ENCODE results near the gene FAM162B.
"Not testable (repeated sequence)": the region's sequence is repeated elsewhere in the genome, so short reads cannot be mapped to it uniquely, and the experiment has no call there.

FAM162B gene

DNA sequence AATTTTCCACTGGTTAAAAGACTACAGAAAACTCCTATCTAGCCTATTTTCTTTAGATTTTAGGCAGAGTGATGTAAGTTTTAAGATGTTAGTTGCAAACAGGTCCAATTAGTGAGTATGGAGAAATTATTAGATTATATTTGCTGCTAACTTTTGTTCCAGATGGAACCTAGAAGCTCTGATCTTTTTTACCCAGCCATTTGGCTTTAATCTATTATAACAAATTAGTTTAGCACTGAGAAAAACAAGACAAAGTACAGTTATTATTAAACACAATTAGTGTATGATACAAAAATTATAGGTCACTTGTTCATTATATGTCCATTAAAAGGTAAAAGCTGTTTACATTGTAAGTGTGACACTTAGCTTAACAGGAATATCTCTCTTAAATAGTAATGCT is 2.5 kb downstream of the FAM162B start:
- no peak for DNase-seq (ENCODE audit: low spot score)

DNA sequence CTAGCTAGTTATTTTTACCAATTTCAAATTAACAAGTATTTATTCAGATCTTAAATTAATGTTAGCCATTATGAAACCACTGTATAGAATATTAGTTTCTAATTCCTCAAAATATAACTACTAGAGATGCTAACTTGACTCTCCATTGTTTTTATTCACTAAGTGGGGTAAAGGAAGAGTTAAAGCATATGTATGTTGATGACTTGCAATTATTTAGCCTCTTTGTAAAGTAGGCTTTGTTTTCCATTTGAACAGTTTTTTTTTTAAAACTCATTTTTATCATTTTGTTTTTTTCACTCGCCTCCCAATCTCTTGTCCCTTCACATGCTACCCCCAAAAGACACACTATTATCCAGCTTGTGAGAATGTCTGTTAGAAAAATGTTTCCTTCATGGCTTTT is 3.3 kb downstream of the FAM162B start:
- DNase-seq (ENCODE audit: low spot score) = no peak
- TF ChIP-seq, protein P1, sequence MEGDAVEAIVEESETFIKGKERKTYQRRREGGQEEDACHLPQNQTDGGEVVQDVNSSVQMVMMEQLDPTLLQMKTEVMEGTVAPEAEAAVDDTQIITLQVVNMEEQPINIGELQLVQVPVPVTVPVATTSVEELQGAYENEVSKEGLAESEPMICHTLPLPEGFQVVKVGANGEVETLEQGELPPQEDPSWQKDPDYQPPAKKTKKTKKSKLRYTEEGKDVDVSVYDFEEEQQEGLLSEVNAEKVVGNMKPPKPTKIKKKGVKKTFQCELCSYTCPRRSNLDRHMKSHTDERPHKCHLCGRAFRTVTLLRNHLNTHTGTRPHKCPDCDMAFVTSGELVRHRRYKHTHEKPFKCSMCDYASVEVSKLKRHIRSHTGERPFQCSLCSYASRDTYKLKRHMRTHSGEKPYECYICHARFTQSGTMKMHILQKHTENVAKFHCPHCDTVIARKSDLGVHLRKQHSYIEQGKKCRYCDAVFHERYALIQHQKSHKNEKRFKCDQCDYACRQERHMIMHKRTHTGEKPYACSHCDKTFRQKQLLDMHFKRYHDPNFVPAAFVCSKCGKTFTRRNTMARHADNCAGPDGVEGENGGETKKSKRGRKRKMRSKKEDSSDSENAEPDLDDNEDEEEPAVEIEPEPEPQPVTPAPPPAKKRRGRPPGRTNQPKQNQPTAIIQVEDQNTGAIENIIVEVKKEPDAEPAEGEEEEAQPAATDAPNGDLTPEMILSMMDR (IDR thresholded peaks at IDR 0.05; ENCODE audit: extremely low read depth, missing control alignments) = no peak

More for the DNA sequence above, 2.5 kb downstream of the FAM162B start:
- TF ChIP-seq, protein P1 (IDR thresholded peaks at IDR 0.05; ENCODE audit: extremely low read depth, missing control alignments) = no peak

DNA sequence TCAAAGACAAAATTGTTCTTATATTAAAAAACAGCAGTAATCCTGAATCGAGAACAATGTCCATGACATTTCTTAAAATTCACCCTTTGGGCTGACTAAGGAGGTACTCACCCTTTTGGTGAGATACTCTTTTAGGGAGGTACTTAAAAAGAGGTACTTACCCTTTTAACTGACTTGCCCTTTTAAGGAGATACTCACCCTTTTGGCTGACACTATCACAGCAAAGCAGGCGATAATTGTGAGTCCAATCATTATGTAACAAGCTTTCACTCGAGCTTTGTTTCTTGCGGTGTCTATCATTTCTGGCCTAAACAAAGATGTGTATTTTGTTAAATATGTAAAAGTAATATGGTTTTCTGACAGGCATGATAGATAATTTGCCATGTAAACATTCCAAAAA is 3.7 kb downstream of the FAM162B start:
- TF ChIP-seq, protein P1 (IDR thresholded peaks at IDR 0.05; ENCODE audit: extremely low read depth, missing control alignments) = no peak
- DNase-seq (ENCODE audit: low spot score) = no peak

DNA sequence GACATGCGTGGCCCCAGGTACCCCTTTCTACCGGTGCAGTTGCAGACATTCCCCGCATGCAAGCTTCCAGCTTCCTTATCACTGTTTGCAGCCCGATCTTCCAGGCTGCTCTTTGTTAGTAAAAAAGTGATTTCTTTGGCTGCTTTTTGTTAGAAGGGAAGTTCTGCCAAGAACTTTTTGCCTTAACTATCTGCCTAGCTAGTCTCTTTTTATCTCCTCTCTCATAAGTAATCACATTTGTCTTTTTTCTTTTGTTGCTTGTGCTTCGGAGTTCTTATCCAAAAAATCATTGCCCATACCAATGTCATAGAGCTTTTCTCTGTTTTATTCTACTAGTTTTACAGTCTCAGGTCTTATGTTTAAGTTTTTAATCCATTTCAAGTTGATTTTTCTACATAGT is 20.3 kb downstream of the FAM162B start:
- TF ChIP-seq, protein P1 (IDR thresholded peaks at IDR 0.05; ENCODE audit: extremely low read depth, missing control alignments) = no peak
- no peak for DNase-seq (ENCODE audit: low spot score)

DNA sequence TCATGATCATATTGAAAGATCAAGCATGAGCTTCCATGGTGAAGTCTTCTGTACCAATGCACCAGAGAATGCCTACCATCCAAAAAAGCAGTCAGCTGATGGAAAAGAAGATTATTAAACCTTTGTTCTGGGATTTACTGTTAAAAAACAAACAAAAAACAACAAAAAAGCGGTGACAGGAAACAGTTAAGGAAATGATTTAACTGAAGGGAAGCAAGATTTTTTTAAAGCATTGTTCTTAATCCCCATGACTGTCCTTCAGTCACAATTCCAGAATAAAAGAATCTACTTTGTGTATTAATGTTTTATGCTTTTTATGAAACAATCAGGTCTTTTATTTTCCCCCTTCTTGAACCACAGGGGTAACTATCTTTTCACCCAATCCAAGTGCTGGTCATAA is 23.9 kb downstream of the FAM162B start:
- DNase-seq (ENCODE audit: low spot score) = no peak
- TF ChIP-seq, protein P1 (IDR thresholded peaks at IDR 0.05; ENCODE audit: extremely low read depth, missing control alignments) = no peak

DNA sequence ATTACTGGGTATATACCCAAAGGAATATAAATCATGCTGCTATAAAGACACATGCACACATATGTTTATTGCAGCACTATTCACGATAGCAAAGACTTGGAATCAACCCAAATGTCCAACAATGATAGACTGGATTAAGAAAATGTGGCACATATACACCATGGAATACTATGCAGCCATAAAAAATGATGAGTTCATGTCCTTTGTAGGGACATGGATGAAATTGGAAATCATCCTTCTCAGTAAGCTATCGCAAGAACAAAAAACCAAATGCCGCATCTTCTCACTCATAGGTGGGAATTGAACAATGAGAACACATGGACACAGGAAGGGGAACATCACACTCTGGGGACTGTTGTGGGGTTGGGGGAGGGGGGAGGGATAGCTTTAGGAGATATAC is 25.0 kb downstream of the FAM162B start:
- DNase-seq (ENCODE audit: low spot score) = not testable (repeated sequence)

DNA sequence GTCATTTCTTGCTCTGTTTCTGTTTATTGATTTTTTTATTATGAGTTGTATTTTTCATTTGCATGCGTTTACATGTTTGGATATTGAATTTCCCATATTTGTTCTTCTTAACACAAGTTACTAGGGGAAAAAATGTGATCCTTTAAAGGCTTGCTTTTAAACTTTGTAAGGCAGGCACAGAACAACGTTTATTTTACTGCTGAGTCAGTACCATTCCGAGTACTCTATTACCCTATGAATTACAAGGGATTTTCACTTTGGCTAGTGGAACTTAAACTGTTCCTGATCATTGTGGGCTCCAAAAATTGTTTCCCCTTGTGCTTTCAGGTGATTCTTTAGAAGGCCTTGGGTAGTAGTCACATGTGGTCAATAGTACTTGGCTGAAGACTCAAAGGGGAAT is 28.5 kb downstream of the FAM162B start:
- TF ChIP-seq, protein P1 (IDR thresholded peaks at IDR 0.05; ENCODE audit: extremely low read depth, missing control alignments) = no peak
- DNase-seq (ENCODE audit: low spot score) = no peak

DNA sequence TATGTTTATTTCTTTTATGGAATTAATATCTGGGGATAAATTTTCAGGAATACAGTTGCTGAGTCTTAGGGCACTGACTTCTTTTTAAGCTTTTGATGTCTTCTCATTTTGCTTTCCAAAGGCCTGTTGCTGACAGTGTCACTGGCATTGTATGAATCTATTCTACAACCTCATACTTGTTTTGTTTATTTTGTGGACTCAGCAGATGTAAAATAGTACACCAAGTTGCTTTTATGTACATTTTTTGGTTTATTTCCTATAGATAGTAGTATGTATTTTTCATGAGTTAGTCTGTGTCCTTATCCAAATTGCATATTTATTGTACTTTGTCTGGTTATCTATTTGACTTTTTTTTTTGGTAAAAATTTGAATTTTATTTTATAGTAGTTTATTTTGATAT is 35.0 kb downstream of the FAM162B start:
- no peak for DNase-seq (ENCODE audit: low spot score)
- TF ChIP-seq, protein P1 (IDR thresholded peaks at IDR 0.05; ENCODE audit: extremely low read depth, missing control alignments) = no peak
